H1 (cell line): ENCODE data around the gene DDN. TPM values are rescaled to one million over a fixed set of nuclear protein-coding genes. Genes with fewer than 3 reads are reported as not detected.

Source experiments
- CEBPB ChIP-seq: IDR thresholded peaks from 2 replicates; pipeline ENCODE4 v1.6.1; 2012; ENCODE audit warnings: low read depth, low read length
- CTBP2 ChIP-seq: IDR thresholded peaks from 2 replicates; pipeline ENCODE4 v1.7.0; 2011; ENCODE audit warnings: borderline replicate concordance, mild to moderate bottlenecking, moderate library complexity, mixed read lengths, low read length; ENCODE audit not compliant: insufficient read depth, insufficient read length
- RFX5 ChIP-seq: IDR thresholded peaks from 2 replicates; pipeline ENCODE4 v1.6.1; 2011; ENCODE audit warnings: low read depth, low read length, improper control_type of control experiment, borderline replicate concordance
- SAP30 ChIP-seq: fragments of 300-600 bp; sonication (generic); IDR thresholded peaks from 2 replicates; pipeline ENCODE4 v1.7.1; 2012; ENCODE audit warnings: low read length, moderate library complexity, mild to moderate bottlenecking, inconsistent platforms; ENCODE audit not compliant: insufficient read depth, insufficient replicate concordance
- TCF12 ChIP-seq: IDR thresholded peaks from 2 replicates; pipeline ENCODE4 v1.6.1; 2011; ENCODE audit warnings: low read depth, mild to moderate bottlenecking, low read length
- polyA plus RNA-seq, 7 experiments: library from polyadenylated mRNA; depleted of rRNA in 3 of 7; stranded (reverse) in 5 of 7; unstranded in 2 of 7; fragments of >200 nt in 5 of 7; fragments of 200-250 nt in 2 of 7; gene quantifications; 1 replicate in 5 of 7; 2 replicates in 1 of 7; 4 replicates in 1 of 7; pipeline versions ENCODE4 v1.2.1 to v1.2.3, GENCODE V29; 2011 to 2013; ENCODE audit warnings: missing spikeins in 2 of 7, mixed read lengths in 2 of 7
- total RNA-seq: library from RNA; stranded (reverse); fragmentation: NEBNext Ultra II Directional; extraction: Animal tissue kit (Norgen Biotek cat#: 25700); gene quantifications from 2 replicates; pipeline ENCODE4 v1.2.1, GENCODE V29; 2021
- TF ChIP-seq, protein P1 (sequence below), 3 experiments: IDR thresholded peaks; 1 replicate in 2 of 3; 2 replicates in 1 of 3; pipeline versions ENCODE4 v1.5.1 to v1.6.1; 2011; ENCODE audit warnings: low read length in 3 of 3, mild to moderate bottlenecking in 3 of 3, inconsistent platforms in 2 of 3, low read depth in 1 of 3, moderate library complexity in 1 of 3; ENCODE audit not compliant: insufficient read depth in 1 of 3; ENCODE audit errors: control extremely low read depth in 1 of 3
- TF ChIP-seq, protein P2 (sequence below): IDR thresholded peaks from 2 replicates; pipeline ENCODE4 v1.6.1; 2012; ENCODE audit warnings: inconsistent platforms

DDN gene
- total and polyA plus RNA-seq, 2 of the 8 experiments (the other 6 are each of a cell fraction or from before 2014, with no cell fraction given): 0.14 to 0.30 TPM

- TF ChIP-seq, protein P1, sequence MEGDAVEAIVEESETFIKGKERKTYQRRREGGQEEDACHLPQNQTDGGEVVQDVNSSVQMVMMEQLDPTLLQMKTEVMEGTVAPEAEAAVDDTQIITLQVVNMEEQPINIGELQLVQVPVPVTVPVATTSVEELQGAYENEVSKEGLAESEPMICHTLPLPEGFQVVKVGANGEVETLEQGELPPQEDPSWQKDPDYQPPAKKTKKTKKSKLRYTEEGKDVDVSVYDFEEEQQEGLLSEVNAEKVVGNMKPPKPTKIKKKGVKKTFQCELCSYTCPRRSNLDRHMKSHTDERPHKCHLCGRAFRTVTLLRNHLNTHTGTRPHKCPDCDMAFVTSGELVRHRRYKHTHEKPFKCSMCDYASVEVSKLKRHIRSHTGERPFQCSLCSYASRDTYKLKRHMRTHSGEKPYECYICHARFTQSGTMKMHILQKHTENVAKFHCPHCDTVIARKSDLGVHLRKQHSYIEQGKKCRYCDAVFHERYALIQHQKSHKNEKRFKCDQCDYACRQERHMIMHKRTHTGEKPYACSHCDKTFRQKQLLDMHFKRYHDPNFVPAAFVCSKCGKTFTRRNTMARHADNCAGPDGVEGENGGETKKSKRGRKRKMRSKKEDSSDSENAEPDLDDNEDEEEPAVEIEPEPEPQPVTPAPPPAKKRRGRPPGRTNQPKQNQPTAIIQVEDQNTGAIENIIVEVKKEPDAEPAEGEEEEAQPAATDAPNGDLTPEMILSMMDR (IDR thresholded peaks at IDR 0.05; ENCODE audit: control extremely low read depth in 1 of 3, insufficient read depth in 1 of 3, low read depth in 1 of 3, low read length in 3 of 3): no peak
- TF ChIP-seq, protein P2, sequence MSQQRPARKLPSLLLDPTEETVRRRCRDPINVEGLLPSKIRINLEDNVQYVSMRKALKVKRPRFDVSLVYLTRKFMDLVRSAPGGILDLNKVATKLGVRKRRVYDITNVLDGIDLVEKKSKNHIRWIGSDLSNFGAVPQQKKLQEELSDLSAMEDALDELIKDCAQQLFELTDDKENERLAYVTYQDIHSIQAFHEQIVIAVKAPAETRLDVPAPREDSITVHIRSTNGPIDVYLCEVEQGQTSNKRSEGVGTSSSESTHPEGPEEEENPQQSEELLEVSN: no peak
- TF ChIP-seq TCF12 (no peak), SAP30 (no peak), CEBPB (0 out of 2 replicates have a peak, but pooled peaks have one; percentile 34), RFX5 (no peak), CTBP2 (no peak)
Observed at GRCh38 chr12:48973531-48973930, 25.6 kb downstream of the DDN start (continued).
